Neutrophil (primary cell): ENCODE results near the gene SLC32A1.

Source experiments
- H3K27ac ChIP-seq: fragments of 200-600 bp; sonication (generic); 2 replicates; pipeline ENCODE4 v1.5.1; 2016; ENCODE audit warnings: mild to moderate bottlenecking, moderate library complexity
- H3K27me3 ChIP-seq: fragments of 200-600 bp; sonication (generic); 2 replicates; pipeline ENCODE4 v1.6.0; 2016; ENCODE audit warnings: mild to moderate bottlenecking
- H3K36me3 ChIP-seq: fragments of 200-600 bp; sonication (generic); 2 replicates; pipeline ENCODE4 v1.5.1; 2017
- H3K4me1 ChIP-seq, 2 experiments: fragments of 200-600 bp in 1 of 2; sonication (generic) in 1 of 2; 1 replicate in 1 of 2; 2 replicates in 1 of 2; pipeline versions ENCODE4 v1.5.1 to v1.6.1; 2013 to 2016; ENCODE audit warnings: low read depth in 1 of 2, low read length in 1 of 2, mild to moderate bottlenecking in 1 of 2, moderate library complexity in 1 of 2; ENCODE audit not compliant: control insufficient read depth in 1 of 2, insufficient read depth in 1 of 2
- H3K4me3 ChIP-seq, 2 experiments: fragments of 200-600 bp in 1 of 2; sonication (generic) in 1 of 2; 1 replicate in 1 of 2; 2 replicates in 1 of 2; pipeline ENCODE4 v1.5.1; 2013 to 2016; ENCODE audit warnings: low read depth in 1 of 2, low read length in 1 of 2, mild to moderate bottlenecking in 1 of 2, moderate library complexity in 1 of 2
- H3K9me3 ChIP-seq: fragments of 200-600 bp; sonication (generic); 2 replicates; pipeline ENCODE4 v1.5.1; 2016
- TF ChIP-seq, protein P1 (sequence below): fragments of 200-600 bp; sonication (generic); IDR thresholded peaks from 2 replicates; pipeline ENCODE4 v1.5.1; 2016; ENCODE audit warnings: antibody characterized with exemption

SLC32A1 gene

DNA sequence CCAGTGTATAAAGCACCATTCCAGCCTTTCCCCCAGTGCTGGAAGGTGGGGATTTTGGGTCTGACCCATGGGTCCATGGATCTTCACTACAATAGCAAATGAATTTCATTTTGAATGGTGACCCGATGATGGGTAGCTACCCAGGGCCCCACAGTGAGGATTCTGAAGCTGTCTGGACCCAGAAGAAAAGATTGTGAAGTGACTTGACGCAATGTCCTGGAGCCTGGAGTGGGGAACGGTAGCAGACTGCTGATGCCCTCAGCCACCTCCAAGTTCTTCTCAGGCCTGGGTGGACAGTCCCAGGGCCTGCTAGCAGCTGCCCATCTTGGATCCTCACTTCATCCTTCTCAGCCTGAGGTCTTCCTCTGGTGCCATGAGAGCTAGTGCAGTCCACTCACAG is 23.4 kb upstream of the SLC32A1 start:
- no peak overlapping the region for H3K27ac ChIP-seq
- H3K9me3 ChIP-seq = no peaks in the 10 kb centered on the region
- no peak overlapping the region for H3K4me3 ChIP-seq
- H3K27me3 ChIP-seq = peaks cover 55% of the 10 kb centered on the region
- no peaks in the 10 kb centered on the region for H3K36me3 ChIP-seq
- H3K4me1 ChIP-seq = no peaks in the 10 kb centered on the region
- TF ChIP-seq, protein P1, sequence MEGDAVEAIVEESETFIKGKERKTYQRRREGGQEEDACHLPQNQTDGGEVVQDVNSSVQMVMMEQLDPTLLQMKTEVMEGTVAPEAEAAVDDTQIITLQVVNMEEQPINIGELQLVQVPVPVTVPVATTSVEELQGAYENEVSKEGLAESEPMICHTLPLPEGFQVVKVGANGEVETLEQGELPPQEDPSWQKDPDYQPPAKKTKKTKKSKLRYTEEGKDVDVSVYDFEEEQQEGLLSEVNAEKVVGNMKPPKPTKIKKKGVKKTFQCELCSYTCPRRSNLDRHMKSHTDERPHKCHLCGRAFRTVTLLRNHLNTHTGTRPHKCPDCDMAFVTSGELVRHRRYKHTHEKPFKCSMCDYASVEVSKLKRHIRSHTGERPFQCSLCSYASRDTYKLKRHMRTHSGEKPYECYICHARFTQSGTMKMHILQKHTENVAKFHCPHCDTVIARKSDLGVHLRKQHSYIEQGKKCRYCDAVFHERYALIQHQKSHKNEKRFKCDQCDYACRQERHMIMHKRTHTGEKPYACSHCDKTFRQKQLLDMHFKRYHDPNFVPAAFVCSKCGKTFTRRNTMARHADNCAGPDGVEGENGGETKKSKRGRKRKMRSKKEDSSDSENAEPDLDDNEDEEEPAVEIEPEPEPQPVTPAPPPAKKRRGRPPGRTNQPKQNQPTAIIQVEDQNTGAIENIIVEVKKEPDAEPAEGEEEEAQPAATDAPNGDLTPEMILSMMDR = no peak

DNA sequence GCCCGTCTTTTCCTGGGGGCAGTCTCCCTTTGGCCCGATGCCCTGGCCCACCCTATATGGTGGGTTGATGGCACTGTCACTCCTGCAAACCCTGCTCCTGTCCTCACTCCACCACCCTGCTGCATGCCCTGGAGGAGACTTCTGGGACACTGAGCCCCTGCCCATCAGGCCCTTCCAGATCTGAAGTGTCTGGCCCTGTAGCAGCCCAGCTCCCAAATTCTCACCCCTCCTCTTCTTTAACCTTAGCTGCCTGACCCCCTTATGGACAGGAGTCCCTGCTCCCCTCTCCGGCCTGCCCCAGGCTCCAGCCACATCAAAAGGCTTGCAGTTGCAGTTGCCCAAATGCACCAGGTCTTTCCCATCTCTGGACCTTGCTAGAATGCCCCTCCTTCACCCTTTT is 20.8 kb upstream of the SLC32A1 start:
- TF ChIP-seq, protein P1 = no peak
- H3K4me3 ChIP-seq = no peak overlapping the region

DNA sequence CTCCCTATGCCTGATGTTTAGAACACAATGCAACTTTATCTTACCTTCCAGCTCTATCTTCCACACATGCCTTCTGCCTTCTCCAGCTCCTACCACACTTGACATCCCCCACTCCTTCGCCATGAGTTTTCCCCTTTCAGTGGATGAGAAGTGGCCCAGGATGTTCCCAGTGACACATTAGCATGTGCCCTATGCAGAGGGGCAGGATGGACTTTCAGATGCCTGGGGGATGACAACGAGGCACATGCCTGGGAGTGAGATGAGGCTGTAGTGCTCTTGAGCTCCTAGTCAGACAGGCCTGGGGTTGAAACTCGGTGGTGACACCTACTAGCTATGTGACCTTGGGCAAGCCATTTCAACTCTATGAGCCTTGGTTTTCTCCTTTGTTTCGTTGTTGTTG is 20.1 kb upstream of the SLC32A1 start:
- Histone ChIP-seq H3K36me3 (no peaks in the 10 kb centered on the region), H3K4me3 (no peak overlapping the region), H3K27me3 (peaks cover 76% of the 10 kb centered on the region), H3K9me3 (no peaks in the 10 kb centered on the region), H3K4me1 (no peaks in the 10 kb centered on the region), H3K27ac (no peak overlapping the region)
- TF ChIP-seq, protein P1 = no peak

More for the DNA sequence above, 20.8 kb upstream of the SLC32A1 start:
- Histone ChIP-seq H3K27ac (no peak overlapping the region), H3K27me3 (peaks cover 76% of the 10 kb centered on the region), H3K36me3 (no peaks in the 10 kb centered on the region), H3K9me3 (no peaks in the 10 kb centered on the region), H3K4me1 (no peaks in the 10 kb centered on the region)

DNA sequence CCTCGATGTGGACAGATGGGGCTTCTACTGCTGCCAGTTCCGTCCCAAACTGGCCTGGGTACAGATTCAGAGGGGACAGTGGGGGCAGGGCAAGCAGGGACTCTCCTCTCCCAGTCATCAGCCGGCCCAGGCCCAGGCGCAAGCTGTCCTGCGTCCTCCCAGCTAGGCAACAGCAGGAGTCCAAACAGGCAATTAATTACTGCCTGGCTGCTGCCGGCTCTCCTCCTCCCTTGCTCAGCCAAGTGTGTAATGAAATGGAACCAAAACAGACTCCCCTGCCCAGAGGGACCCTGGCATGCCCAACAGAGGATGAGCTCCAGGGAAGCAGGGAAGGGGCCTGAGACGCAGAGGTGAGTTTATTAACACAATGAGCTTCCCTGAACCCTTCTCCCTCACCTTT is 17.8 kb upstream of the SLC32A1 start:
- Histone ChIP-seq H3K36me3 (no peaks in the 10 kb centered on the region), H3K9me3 (no peaks in the 10 kb centered on the region), H3K4me1 (no peaks in the 10 kb centered on the region), H3K4me3 (no peak overlapping the region), H3K27me3 (peaks cover 77% of the 10 kb centered on the region), H3K27ac (no peak overlapping the region)
- TF ChIP-seq, protein P1 = no peak

DNA sequence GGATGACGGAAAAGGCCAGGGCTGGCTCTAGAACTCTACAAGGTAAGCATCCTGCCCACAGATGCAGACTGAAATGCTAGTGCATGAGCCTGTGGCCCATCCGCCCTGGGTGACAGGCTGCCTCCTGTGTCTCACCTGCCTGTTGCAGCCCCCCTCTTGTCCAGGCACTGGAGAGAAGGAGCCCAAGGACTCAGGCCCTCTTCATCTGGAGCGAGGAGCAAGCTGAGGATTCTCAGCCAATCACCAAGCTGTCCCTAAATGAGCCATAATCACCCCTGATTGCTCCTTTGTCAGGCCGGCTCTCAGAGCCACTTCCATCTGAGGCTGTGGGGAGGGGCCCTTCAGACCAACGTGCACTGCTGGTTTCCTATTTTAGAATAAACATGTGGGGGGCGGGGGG is 10.0 kb upstream of the SLC32A1 start:
- Histone ChIP-seq H3K36me3 (no peaks in the 10 kb centered on the region), H3K27ac (no peak overlapping the region), H3K4me1 (no peaks in the 10 kb centered on the region), H3K9me3 (no peaks in the 10 kb centered on the region), H3K4me3 (no peak overlapping the region), H3K27me3 (peaks cover 90% of the 10 kb centered on the region)
- TF ChIP-seq, protein P1 = no peak

DNA sequence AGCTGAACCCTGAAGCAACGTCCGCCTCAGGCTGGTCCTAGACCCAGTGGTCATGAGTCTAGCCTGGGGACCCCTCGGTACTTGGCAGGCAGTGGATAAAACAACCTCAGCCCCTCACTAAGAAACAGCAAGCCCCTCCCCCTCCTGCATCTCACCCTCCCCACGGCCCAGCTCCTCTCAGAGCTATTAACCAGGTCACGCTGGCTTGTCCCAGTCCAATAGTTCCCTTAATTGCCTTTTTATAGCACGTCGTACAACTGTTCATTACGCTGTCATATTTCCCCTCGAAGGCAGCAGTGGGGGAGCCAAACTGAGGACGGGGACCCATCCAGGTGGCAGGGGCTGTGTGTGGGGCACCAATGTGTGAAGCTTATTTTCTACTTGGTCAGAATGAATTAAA is 8.6 kb upstream of the SLC32A1 start:
- no peaks in the 10 kb centered on the region for H3K4me1 ChIP-seq
- no peak overlapping the region for H3K4me3 ChIP-seq
- TF ChIP-seq, protein P1 = no peak
- no peak overlapping the region for H3K27ac ChIP-seq
- H3K27me3 ChIP-seq = peaks cover 98% of the 10 kb centered on the region
- H3K9me3 ChIP-seq = no peaks in the 10 kb centered on the region
- no peaks in the 10 kb centered on the region for H3K36me3 ChIP-seq
